H1 (cell line): ENCODE measurements around the gene CIITA. TPM values are rescaled to one million over a fixed set of nuclear protein-coding genes. Genes with fewer than 3 reads are reported as not detected.

Experiments used
- ASH2L ChIP-seq: fragments of 200-600, 300-600 bp; sonication (generic); IDR thresholded peaks from one replicate; pipeline ENCODE4 v1.7.1; 2017; ENCODE audit warnings: low read length
- CHD7 ChIP-seq: fragments of 300-600 bp; sonication (generic); IDR thresholded peaks from 2 replicates; pipeline ENCODE4 v1.7.1; 2012; ENCODE audit warnings: low read length, moderate library complexity, mild to moderate bottlenecking, inconsistent platforms; ENCODE audit not compliant: insufficient replicate concordance
- GTF2F1 ChIP-seq: IDR thresholded peaks from 2 replicates; pipeline ENCODE4 v1.6.1; 2012; ENCODE audit warnings: low read depth, low read length, improper control_type of control experiment, borderline replicate concordance
- KDM1A ChIP-seq: fragments of 200-600, 300-600 bp; sonication (generic); IDR thresholded peaks from 2 replicates; pipeline ENCODE4 v1.7.1; 2016; ENCODE audit warnings: mild to moderate bottlenecking, low read length, borderline replicate concordance
- KDM4A ChIP-seq: IDR thresholded peaks from one replicate; pipeline ENCODE4 v1.7.1; 2012; ENCODE audit warnings: low read depth, mild to moderate bottlenecking, moderate library complexity, low read length, inconsistent platforms; ENCODE audit not compliant: severe bottlenecking
- MAX ChIP-seq: IDR thresholded peaks from 2 replicates; pipeline ENCODE4 v1.6.1; 2012; ENCODE audit warnings: inconsistent platforms
- PHF8 ChIP-seq: fragments of 200-600 bp; sonication (generic); conservative IDR thresholded peaks from 2 replicates; pipeline ENCODE4 v1.7.1; 2012; ENCODE audit warnings: low read depth, mild to moderate bottlenecking, inconsistent platforms, low read length, moderate library complexity
- RXRA ChIP-seq: IDR thresholded peaks from 2 replicates; pipeline ENCODE4 v1.6.1; 2011; ENCODE audit warnings: low read depth, mild to moderate bottlenecking, low read length, moderate library complexity; ENCODE audit not compliant: insufficient read depth
- SAP30 ChIP-seq: fragments of 300-600 bp; sonication (generic); IDR thresholded peaks from 2 replicates; pipeline ENCODE4 v1.7.1; 2012; ENCODE audit warnings: low read length, moderate library complexity, mild to moderate bottlenecking, inconsistent platforms; ENCODE audit not compliant: insufficient read depth, insufficient replicate concordance
- ZNF274 ChIP-seq: IDR thresholded peaks from 2 replicates; pipeline ENCODE4 v1.7.0; 2012; ENCODE audit warnings: low read length, borderline replicate concordance; ENCODE audit errors: extremely low read depth
- polyA plus RNA-seq, 7 experiments: library from polyadenylated mRNA; depleted of rRNA in 3 of 7; stranded (reverse) in 5 of 7; unstranded in 2 of 7; fragments of >200 nt in 5 of 7; fragments of 200-250 nt in 2 of 7; gene quantifications; 1 replicate in 5 of 7; 2 replicates in 1 of 7; 4 replicates in 1 of 7; pipeline versions ENCODE4 v1.2.1 to v1.2.3, GENCODE V29; 2011 to 2013; ENCODE audit warnings: missing spikeins in 2 of 7, mixed read lengths in 2 of 7
- total RNA-seq: library from RNA; stranded (reverse); fragmentation: NEBNext Ultra II Directional; extraction: Animal tissue kit (Norgen Biotek cat#: 25700); gene quantifications from 2 replicates; pipeline ENCODE4 v1.2.1, GENCODE V29; 2021

CIITA gene
- total and polyA plus RNA-seq, 2 of the 8 experiments (the other 6 are each of a cell fraction or from before 2014, with no cell fraction given) = 0.07 to 0.17 TPM

GRCh38 chr16:10847176-10847575 lies 29.8 kb upstream of the CIITA start (continued):
- TF ChIP-seq CHD7 = no peak
- no peak for TF ChIP-seq KDM1A
- TF ChIP-seq RXRA = no peak
- no peak for TF ChIP-seq MAX
- TF ChIP-seq KDM4A = no peak
- TF ChIP-seq PHF8 = no peak
- TF ChIP-seq ASH2L = no peak
- TF ChIP-seq ZNF274 = no peak
- no peak for TF ChIP-seq GTF2F1
- no peak for TF ChIP-seq SAP30
